Psoas muscle (tissue), 8 donors: Measurements from ENCODE around the gene PRKCH. TPM values are rescaled to one million over a fixed set of nuclear protein-coding genes. Genes with fewer than 3 reads are reported as not detected.

Experiments used
- ATAC-seq, 4 donors: fragments of 200-7000 bp; cut with Tn5 transposase; one replicate each; pipeline ENCODE4 v1.9.1; 2020; ENCODE audit warnings: moderate library complexity in 3 of 4, mild to moderate bottlenecking in 2 of 4
- DNase-seq, 2 donors: peaks; one replicate each; pipeline ENCODE4 v3.0.0-alpha.2; 2020
- H3K27ac ChIP-seq: fragments of 200-600 bp; one replicate; pipeline ENCODE4 v1.8.0; 2022
- H3K27me3 ChIP-seq, 3 donors: fragments of 200-600 bp in 1 of 3; one replicate each; pipeline versions ENCODE4 v1.6.1 to v1.8.0; 2013 to 2022; ENCODE audit warnings: low read length in 2 of 3, mild to moderate bottlenecking in 2 of 3, moderate library complexity in 1 of 3; ENCODE audit not compliant: insufficient read depth in 3 of 3
- H3K36me3 ChIP-seq, 2 donors: fragments of 200-600 bp in 1 of 2; one replicate each; pipeline versions ENCODE4 v1.6.1 to v1.8.0; 2013 to 2022; ENCODE audit warnings: low read depth in 1 of 2, mild to moderate bottlenecking in 1 of 2, moderate library complexity in 1 of 2; ENCODE audit not compliant: insufficient read depth in 1 of 2
- H3K4me1 ChIP-seq: fragments of 200-600 bp; one replicate; pipeline ENCODE4 v1.8.0; 2022
- H3K4me3 ChIP-seq: fragments of 200-600 bp; one replicate; pipeline ENCODE4 v1.8.0; 2022; ENCODE audit warnings: mild to moderate bottlenecking
- H3K9me3 ChIP-seq: fragments of 200-600 bp; one replicate; pipeline ENCODE4 v1.8.0; 2022
- CTCF ChIP-seq: fragments of 200-600 bp; IDR thresholded peaks from one replicate; pipeline ENCODE4 v1.8.0; 2022; ENCODE audit warnings: antibody characterized with exemption
- WGBS, 3 donors: extraction: QIAGEN DNeasy Blood & Tissue Kit; methylation state at CpG; one replicate each; pipeline versions ENCODE4 v1.1.6 to v1.1.7; 2013; 5-methylcytosine and 5-hydroxymethylcytosine counted together
- intact Hi-C, 2 donors: fragments of 100-400 bp; cut with DNase I; formaldehyde crosslinking; loops; one replicate each; pipeline versions ENCODE4 v1.11.0 to v1.14.2; 2022
- polyA plus RNA-seq, 3 donors: library from polyadenylated mRNA; stranded (reverse); fragments of 200-250 nt; gene quantifications; one replicate each; pipeline ENCODE4 v1.2.3, GENCODE V29; 2013
- total RNA-seq, 4 donors: library from RNA; stranded (reverse); fragmentation: NEBNext Ultra II Directional in 2 of 4; extraction: Animal tissue kit (Norgen Biotek cat#: 25700) in 2 of 4; gene quantifications; one replicate each; pipeline versions ENCODE4 v1.2.1 to v1.2.4, GENCODE V29; 2021 to 2023
- donor health status: healthy with polysubstance abuse.
- donor health status: DM: no; HTN: no; CAD: no; lungs with moderate emphysema.
- donor health status: Bipolar disorder and iron deficiency.
- donor health status: healthy.
- donor health status: DM: yes; HTN: yes; CAD: no.
- donor health status: DM: no; HTN: no; CAD: no.
- donor health status: DM: no; HTN: no; CAD: no.
- donor health status: DM: yes; HTN: yes; CAD: no.

Gene PRKCH
- total and polyA plus RNA-seq, 7 donors, result 5.9 to 17.9 (median 11.1) TPM

- Histone ChIP-seq H3K27ac (no peak overlapping the region), H3K4me3 (no peak overlapping the region), H3K9me3 (no peaks in the 10 kb centered on the region), H3K36me3 (no peaks in the 10 kb centered on the region), H3K27me3 (no peaks in the 10 kb centered on the region), H3K4me1 (no peaks in the 10 kb centered on the region)
- intact Hi-C loops, result no loop called here
- TF ChIP-seq CTCF, result no peak
- ATAC-seq, result no peak
- WGBS, 3 donors, result 79 to 93% (median 91%) methylated on average over 4 of the region's 4 CpGs
- DNase-seq, result no peak
Measured at GRCh38 chr14:61357123-61357522, 35.7 kb downstream of the PRKCH start.

- Histone ChIP-seq H3K36me3 (no peaks in the 10 kb centered on the region), H3K4me3 (no peak overlapping the region), H3K27me3 (no peaks in the 10 kb centered on the region), H3K9me3 (no peaks in the 10 kb centered on the region), H3K27ac (peak overlapping the region; percentile 3), H3K4me1 (no peaks in the 10 kb centered on the region)
- no peak for TF ChIP-seq CTCF
- WGBS, 3 donors, result 76 to 80% (median 76%) methylated on average over 3 of the region's 3 CpGs
- intact Hi-C loops, result no loop called here
- no peak for DNase-seq
- peak in 3 of 4 donors; percentile 53 to 61 (median 58) for ATAC-seq
Measured at GRCh38 chr14:61358554-61359226, 37.3 kb downstream of the PRKCH start.

- WGBS, 3 donors, result 71 to 78% (median 76%) methylated on average over 5 of the region's 5 CpGs
- intact Hi-C loops, result loop anchor here in 1 of 2 donors (5.0 kb wide), 1 partner anchor 49 kb away; no protein-coding TSS in a partner anchor
- Histone ChIP-seq H3K36me3 (no peaks in the 10 kb centered on the region), H3K4me3 (no peak overlapping the region), H3K27ac (no peak overlapping the region), H3K9me3 (no peaks in the 10 kb centered on the region), H3K4me1 (no peaks in the 10 kb centered on the region), H3K27me3 (no peaks in the 10 kb centered on the region)
- TF ChIP-seq CTCF, result no peak
- ATAC-seq, result no peak
- no peak for DNase-seq
Measured at GRCh38 chr14:61360796-61361525, 39.6 kb downstream of the PRKCH start.

GRCh38 chr14:61362072-61362750, 40.8 kb downstream of the PRKCH start:
- Histone ChIP-seq H3K4me3 (no peak overlapping the region), H3K36me3 (no peaks in the 10 kb centered on the region), H3K27ac (no peak overlapping the region), H3K9me3 (no peaks in the 10 kb centered on the region), H3K27me3 (no peaks in the 10 kb centered on the region), H3K4me1 (no peaks in the 10 kb centered on the region)
- intact Hi-C loops, result loop anchor here in 1 of 2 donors (5.0 kb wide), 1 partner anchor 50 kb away; no protein-coding TSS in a partner anchor
- ATAC-seq (no peak), DNase-seq (no peak)
- TF ChIP-seq CTCF, result no peak
- 68 to 76% (median 71%) methylated on average over 5 of the region's 5 CpGs for WGBS, 3 donors
